CD14-positive monocyte (primary cell): ENCODE data around the gene TNPO1. TPM values are rescaled to one million over a fixed set of nuclear protein-coding genes. Genes with fewer than 3 reads are reported as not detected.
A peak's percentile ranks its signal among the peaks of the same experiment; 100 is the strongest.

Experiments used
- DNase-seq, 3 donors: peaks; one replicate each; pipeline ENCODE4 v3.0.0-alpha.2; 2011 to 2022
- H2AFZ ChIP-seq: 2 replicates; pipeline ENCODE4 v1.6.0; 2012; ENCODE audit warnings: mild to moderate bottlenecking, low read depth, low read length, inconsistent platforms; ENCODE audit not compliant: insufficient read depth, poor library complexity, severe bottlenecking
- H3K27ac ChIP-seq, 2 donors: 1 replicate in 1 of 2; 2 replicates in 1 of 2; pipeline ENCODE4 v1.5.1; 2012 to 2013; ENCODE audit warnings: low read length in 2 of 2, control low read depth in 1 of 2, inconsistent platforms in 1 of 2, low read depth in 1 of 2, mild to moderate bottlenecking in 1 of 2
- H3K27me3 ChIP-seq, 2 donors: one replicate each; pipeline versions ENCODE4 v1.6.0 to v1.6.1; 2011 to 2013; ENCODE audit warnings: low read length in 2 of 2; ENCODE audit not compliant: control insufficient read depth in 2 of 2, insufficient read depth in 2 of 2
- H3K36me3 ChIP-seq, 2 donors: replicated peaks in 1 of 2; 1 replicate in 1 of 2; 2 replicates in 1 of 2; pipeline versions ENCODE4 v1.5.1 to v1.6.1; 2012 to 2013; ENCODE audit warnings: low read length in 2 of 2, control low read depth in 1 of 2, inconsistent platforms in 1 of 2, mild to moderate bottlenecking in 1 of 2; ENCODE audit not compliant: insufficient read depth in 2 of 2, control insufficient read depth in 1 of 2
- H3K4me1 ChIP-seq, 2 donors: 1 replicate in 1 of 2; 2 replicates in 1 of 2; pipeline versions ENCODE4 v1.5.1 to v1.6.1; 2012 to 2013; ENCODE audit warnings: low read length in 2 of 2, control low read depth in 1 of 2, inconsistent platforms in 1 of 2, mild to moderate bottlenecking in 1 of 2, moderate library complexity in 1 of 2; ENCODE audit not compliant: insufficient read depth in 2 of 2, control insufficient read depth in 1 of 2
- H3K4me2 ChIP-seq: replicated peaks from 2 replicates; pipeline ENCODE3; 2012; ENCODE audit warnings: low read length, moderate library complexity, mild to moderate bottlenecking; ENCODE audit not compliant: poor library complexity, severe bottlenecking; ENCODE audit errors: extremely low read depth
- H3K4me3 ChIP-seq, 3 experiments: fragments of 200-600 bp in 1 of 3; sonication (generic) in 1 of 3; replicated peaks in 1 of 3; 1 replicate in 2 of 3; 2 replicates in 1 of 3; pipeline ENCODE4 v1.5.1; 2011 to 2013; ENCODE audit warnings: low read length in 3 of 3, mild to moderate bottlenecking in 3 of 3, control low read depth in 2 of 3, low read depth in 2 of 3, inconsistent platforms in 1 of 3, moderate library complexity in 1 of 3
- H3K79me2 ChIP-seq: 2 replicates; pipeline ENCODE4 v1.6.0; 2012; ENCODE audit warnings: mild to moderate bottlenecking, control low read depth, inconsistent platforms, low read length, moderate library complexity; ENCODE audit not compliant: insufficient read depth
- H3K9ac ChIP-seq: 2 replicates; pipeline ENCODE4 v1.6.0; 2017; ENCODE audit warnings: low read length, mild to moderate bottlenecking; ENCODE audit not compliant: insufficient read depth, poor library complexity, severe bottlenecking
- H3K9me3 ChIP-seq, 2 donors: replicated peaks in 1 of 2; 1 replicate in 1 of 2; 2 replicates in 1 of 2; pipeline versions ENCODE4 v1.5.1 to v1.6.1; 2012 to 2013; ENCODE audit warnings: low read length in 2 of 2, control low read depth in 1 of 2; ENCODE audit not compliant: control insufficient read depth in 1 of 2, insufficient read depth in 1 of 2
- H4K20me1 ChIP-seq: 2 replicates; pipeline ENCODE4 v1.6.0; 2012; ENCODE audit warnings: mild to moderate bottlenecking, low read length, control low read depth, moderate library complexity; ENCODE audit not compliant: insufficient read depth
- H3K27ac Mint-ChIP-seq, 7 donors: one replicate each; pipeline ENCODE4 v1.8.0; 2020; ENCODE audit warnings: mild to moderate bottlenecking in 7 of 7, mixed read lengths in 7 of 7, moderate library complexity in 6 of 7, inconsistent platforms in 2 of 7
- H3K27me3 Mint-ChIP-seq, 3 donors: one replicate each; pipeline ENCODE4 v1.8.0; 2021 to 2022; ENCODE audit warnings: low read depth in 3 of 3, mild to moderate bottlenecking in 3 of 3, mixed read lengths in 3 of 3, moderate library complexity in 3 of 3, inconsistent platforms in 1 of 3
- H3K36me3 Mint-ChIP-seq, 2 donors: one replicate each; pipeline ENCODE4 v1.8.0; 2020; ENCODE audit warnings: mixed read lengths in 2 of 2, inconsistent platforms in 1 of 2, mild to moderate bottlenecking in 1 of 2
- H3K4me1 Mint-ChIP-seq: one replicate; pipeline ENCODE4 v1.8.0; 2020; ENCODE audit warnings: mild to moderate bottlenecking, mixed read lengths
- H3K4me3 Mint-ChIP-seq, 2 donors: one replicate each; pipeline ENCODE4 v1.8.0; 2020; ENCODE audit warnings: mild to moderate bottlenecking in 2 of 2, mixed read lengths in 2 of 2, moderate library complexity in 1 of 2
- H3K9me3 Mint-ChIP-seq, 7 donors: one replicate each; pipeline ENCODE4 v1.8.0; 2020 to 2022; ENCODE audit warnings: mixed read lengths in 7 of 7, mild to moderate bottlenecking in 6 of 7, moderate library complexity in 6 of 7, inconsistent platforms in 2 of 7
- WGBS: methylation state at CpG from one replicate; pipeline ENCODE4 v1.1.5; 2013; ENCODE audit warnings: missing lambda C conversion rate; ENCODE audit not compliant: insufficient coverage; 5-methylcytosine and 5-hydroxymethylcytosine counted together
- intact Hi-C, 2 donors: fragments of 100-400 bp; cut with micrococcal nuclease; formaldehyde crosslinking; loops; one replicate each; pipeline versions ENCODE4 v1.15.0 to v1.15.1; 2023
- polyA plus RNA-seq, 3 donors: library from polyadenylated mRNA; depleted of rRNA in 1 of 3; unstranded in 2 of 3; stranded (reverse) in 1 of 3; fragments of 300-500 nt in 2 of 3; fragments of >200 nt in 1 of 3; fragmentation: Illumina TruSeq in 2 of 3; gene quantifications; 1 replicate in 2 of 3; 2 replicates in 1 of 3; pipeline ENCODE4 v1.2.3, GENCODE V29; 2012 to 2021
- TF ChIP-seq, protein P1 (sequence below): fragments of 200-600 bp; IDR thresholded peaks from one replicate; pipeline ENCODE4 v1.8.0; 2022; ENCODE audit warnings: antibody characterized with exemption, mild to moderate bottlenecking

Gene TNPO1
- polyA plus RNA-seq, 3 donors, result 9.3 to 28.1 (median 26.3) TPM

DNA sequence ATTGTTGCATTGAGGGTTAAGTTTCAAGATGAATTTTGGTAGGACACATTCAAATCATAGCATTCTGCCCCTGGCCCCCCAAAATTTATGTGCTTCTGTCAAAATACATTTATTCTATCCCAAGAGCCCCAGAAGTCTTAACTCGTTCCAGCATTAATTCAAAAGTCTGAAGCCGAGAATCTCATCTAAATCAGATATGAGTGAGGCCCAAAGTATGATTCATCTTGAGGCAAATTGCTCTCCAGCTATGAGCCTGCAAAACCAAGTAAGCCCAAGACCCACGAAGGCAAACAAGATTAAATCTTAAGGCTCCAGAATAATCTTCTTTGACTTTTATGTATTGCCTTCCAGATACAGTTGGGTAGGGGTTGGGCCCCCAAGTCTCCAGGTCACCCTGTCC, 19.2 kb downstream of the TNPO1 start:
- Histone ChIP-seq H3K27me3 (no peaks in the 10 kb centered on the region), H3K4me1 (peaks cover 14 to 20% of the 10 kb centered on the region in 2 donors), H3K79me2 (peaks cover 18% of the 10 kb centered on the region), H3K27ac (no peak overlapping the region), H3K4me3 (no peak overlapping the region), H3K9ac (no peak overlapping the region), H4K20me1 (peaks cover 20% of the 10 kb centered on the region), H3K4me2 (no peak overlapping the region), H3K9me3 (no peaks in the 10 kb centered on the region), H2AFZ (no peak overlapping the region), H3K36me3 (no peaks in the 10 kb centered on the region)
- Mint-ChIP-seq H3K36me3 (no peaks in the 10 kb centered on the region), H3K4me3 (no peak overlapping the region), H3K27ac (no peak overlapping the region), H3K27me3 (no peaks in the 10 kb centered on the region), H3K9me3 (no peaks in the 10 kb centered on the region), H3K4me1 (peaks cover 28% of the 10 kb centered on the region)
- intact Hi-C loops, result no loop called here
- WGBS, result no CpG with 5 or more reads among the region's 3 CpGs
- DNase-seq, result no peak
- TF ChIP-seq, protein P1, sequence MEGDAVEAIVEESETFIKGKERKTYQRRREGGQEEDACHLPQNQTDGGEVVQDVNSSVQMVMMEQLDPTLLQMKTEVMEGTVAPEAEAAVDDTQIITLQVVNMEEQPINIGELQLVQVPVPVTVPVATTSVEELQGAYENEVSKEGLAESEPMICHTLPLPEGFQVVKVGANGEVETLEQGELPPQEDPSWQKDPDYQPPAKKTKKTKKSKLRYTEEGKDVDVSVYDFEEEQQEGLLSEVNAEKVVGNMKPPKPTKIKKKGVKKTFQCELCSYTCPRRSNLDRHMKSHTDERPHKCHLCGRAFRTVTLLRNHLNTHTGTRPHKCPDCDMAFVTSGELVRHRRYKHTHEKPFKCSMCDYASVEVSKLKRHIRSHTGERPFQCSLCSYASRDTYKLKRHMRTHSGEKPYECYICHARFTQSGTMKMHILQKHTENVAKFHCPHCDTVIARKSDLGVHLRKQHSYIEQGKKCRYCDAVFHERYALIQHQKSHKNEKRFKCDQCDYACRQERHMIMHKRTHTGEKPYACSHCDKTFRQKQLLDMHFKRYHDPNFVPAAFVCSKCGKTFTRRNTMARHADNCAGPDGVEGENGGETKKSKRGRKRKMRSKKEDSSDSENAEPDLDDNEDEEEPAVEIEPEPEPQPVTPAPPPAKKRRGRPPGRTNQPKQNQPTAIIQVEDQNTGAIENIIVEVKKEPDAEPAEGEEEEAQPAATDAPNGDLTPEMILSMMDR, result no peak

DNA sequence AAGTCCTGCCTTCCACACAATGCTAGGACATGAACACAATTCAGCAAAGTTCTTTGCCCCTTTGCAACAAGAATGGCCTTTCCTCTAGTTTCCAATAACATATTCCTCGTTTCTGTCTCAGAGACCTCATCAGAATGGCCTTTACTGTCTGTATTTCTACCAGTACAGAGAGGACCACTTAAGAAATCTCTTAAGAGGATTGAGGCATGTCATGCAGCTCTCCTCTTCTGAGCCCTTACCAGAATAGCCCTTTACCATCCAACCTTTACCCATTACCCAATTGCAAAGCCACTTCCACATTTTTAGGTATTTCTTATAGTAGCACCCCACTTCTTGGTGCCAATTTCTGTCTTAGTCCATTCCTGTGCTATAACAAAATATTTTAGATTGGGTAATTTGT, 20.3 kb downstream of the TNPO1 start:
- H3K27ac Mint-ChIP-seq, result peak overlapping the region in 1 of 7 donors; percentile 63
- Histone ChIP-seq H2AFZ (no peak overlapping the region), H3K79me2 (peaks cover 18% of the 10 kb centered on the region), H3K4me1 (peaks cover 14 to 20% of the 10 kb centered on the region in 2 donors), H3K9me3 (no peaks in the 10 kb centered on the region), H3K27ac (no peak overlapping the region), H3K4me2 (no peak overlapping the region), H3K4me3 (no peak overlapping the region), H3K36me3 (no peaks in the 10 kb centered on the region), H3K27me3 (no peaks in the 10 kb centered on the region), H3K9ac (no peak overlapping the region), H4K20me1 (peaks cover 20% of the 10 kb centered on the region)
- peak in 1 of 3 donors; percentile 15 for DNase-seq
- WGBS, result 83% methylated on average over 1 of the region's 1 CpG
- no peaks in the 10 kb centered on the region for H3K9me3 Mint-ChIP-seq
- intact Hi-C loops, result no loop called here
- TF ChIP-seq, protein P1, result no peak
- no peaks in the 10 kb centered on the region for H3K36me3 Mint-ChIP-seq
- H3K4me1 Mint-ChIP-seq, result peaks cover 28% of the 10 kb centered on the region
- no peaks in the 10 kb centered on the region for H3K27me3 Mint-ChIP-seq
- no peak overlapping the region for H3K4me3 Mint-ChIP-seq
